ENCODE data around the gene ICE1.

- no peak for TF ChIP-seq ZNF274 (IDR thresholded peaks at IDR 0.05; ENCODE audit: low read depth, low read length)
- no peak for TF ChIP-seq SUZ12 (IDR thresholded peaks at IDR 0.05; ENCODE audit: extremely low read depth, insufficient read depth, insufficient read length)
- no peak for TF ChIP-seq YY1 (IDR thresholded peaks at IDR 0.05; ENCODE audit: insufficient read depth, insufficient read length)
Observed at GRCh38 chr5:5521029-5521428, 98.6 kb downstream of the ICE1 start.
